Left ventricle myocardium inferior (tissue), 1 donor: ENCODE data around the gene SDK2. TPM values are rescaled to one million over a fixed set of nuclear protein-coding genes. Genes with fewer than 3 reads are reported as not detected.

Source experiments
- DNase-seq: peaks from one replicate; pipeline ENCODE4 v3.0.0-alpha.2; 2020
- H3K27ac ChIP-seq: fragments of 200-600 bp; replicated peaks from 2 replicates; pipeline ENCODE4 v1.8.0; 2021
- H3K27me3 ChIP-seq: fragments of 200-600 bp; 2 replicates; pipeline ENCODE4 v1.8.0; 2021; ENCODE audit warnings: low read depth
- H3K36me3 ChIP-seq: fragments of 200-600 bp; 2 replicates; pipeline ENCODE4 v1.8.0; 2021
- H3K4me1 ChIP-seq: fragments of 200-600 bp; 2 replicates; pipeline ENCODE4 v1.8.0; 2021
- H3K4me3 ChIP-seq: fragments of 200-600 bp; 2 replicates; pipeline ENCODE4 v1.8.0; 2021; ENCODE audit warnings: mild to moderate bottlenecking, moderate library complexity
- H3K9me3 ChIP-seq: fragments of 200-600 bp; replicated peaks from 2 replicates; pipeline ENCODE4 v1.8.0; 2021
- CTCF ChIP-seq: fragments of 200-600 bp; IDR thresholded peaks from 2 replicates; pipeline ENCODE4 v1.8.0; 2021; ENCODE audit warnings: antibody characterized with exemption, mild to moderate bottlenecking, borderline replicate concordance
- intact Hi-C: fragments of 100-400 bp; cut with micrococcal nuclease; formaldehyde crosslinking; loops from one replicate; pipeline ENCODE4 v1.11.0; 2022
- total RNA-seq: library from RNA; stranded (reverse); fragmentation: NEBNext Ultra II Directional; extraction: Animal tissue kit (Norgen Biotek cat#: 25700); gene quantifications from one replicate; pipeline ENCODE4 v1.2.1, GENCODE V29; 2021
- donor health status: DM: no; HTN: yes; CAD: no; lungs with severe emphysema.

The SDK2 gene
- total RNA-seq, 1 donor from 2014 or later, result 2.2 TPM

- H3K4me1 ChIP-seq, result no peaks in the 10 kb centered on the region
- intact Hi-C loops, result no loop called here
Measured at GRCh38 chr17:73686961-73687360, 42.7 kb upstream of the SDK2 start.

GRCh38 chr17:73686126-73686525, 41.9 kb upstream of the SDK2 start:
- no peak for TF ChIP-seq CTCF
- peaks cover 18% of the 10 kb centered on the region for H3K9me3 ChIP-seq
- H3K27ac ChIP-seq, result no peak overlapping the region
- intact Hi-C loops, result no loop called here
- H3K4me1 ChIP-seq, result no peaks in the 10 kb centered on the region
- DNase-seq, result no peak
- H3K36me3 ChIP-seq, result no peaks in the 10 kb centered on the region
- no peak overlapping the region for H3K4me3 ChIP-seq
- H3K27me3 ChIP-seq, result peaks cover 50% of the 10 kb centered on the region

More at GRCh38 chr17:73686961-73687360, 42.7 kb upstream of the SDK2 start:
- no peak overlapping the region for H3K4me3 ChIP-seq
- no peak for TF ChIP-seq CTCF
- DNase-seq, result no peak
- peaks cover 9% of the 10 kb centered on the region for H3K9me3 ChIP-seq
- no peak overlapping the region for H3K27ac ChIP-seq
- no peaks in the 10 kb centered on the region for H3K36me3 ChIP-seq
- H3K27me3 ChIP-seq, result peaks cover 55% of the 10 kb centered on the region

- Histone ChIP-seq H3K4me1 (no peaks in the 10 kb centered on the region), H3K27me3 (peaks cover 38% of the 10 kb centered on the region), H3K9me3 (peaks cover 21% of the 10 kb centered on the region), H3K4me3 (no peak overlapping the region), H3K36me3 (no peaks in the 10 kb centered on the region), H3K27ac (no peak overlapping the region)
- TF ChIP-seq CTCF, result no peak
- intact Hi-C loops, result no loop called here
- DNase-seq, result no peak
Measured at GRCh38 chr17:73684183-73684582, 39.9 kb upstream of the SDK2 start.

- no peak for TF ChIP-seq CTCF
- no peak for DNase-seq
- H3K27me3 ChIP-seq, result peaks cover 38% of the 10 kb centered on the region
- no peak overlapping the region for H3K27ac ChIP-seq
- no peaks in the 10 kb centered on the region for H3K4me1 ChIP-seq
- no peaks in the 10 kb centered on the region for H3K36me3 ChIP-seq
- no peak overlapping the region for H3K4me3 ChIP-seq
- intact Hi-C loops, result no loop called here
- peaks cover 21% of the 10 kb centered on the region for H3K9me3 ChIP-seq
Measured at GRCh38 chr17:73683771-73684170, 39.5 kb upstream of the SDK2 start.

GRCh38 chr17:73681946-73682345, 37.7 kb upstream of the SDK2 start:
- H3K4me1 ChIP-seq, result no peaks in the 10 kb centered on the region
- H3K36me3 ChIP-seq, result no peaks in the 10 kb centered on the region
- no peak for DNase-seq
- intact Hi-C loops, result no loop called here
- H3K9me3 ChIP-seq, result peaks cover 24% of the 10 kb centered on the region
- H3K4me3 ChIP-seq, result no peak overlapping the region
- H3K27me3 ChIP-seq, result peaks cover 44% of the 10 kb centered on the region
- no peak overlapping the region for H3K27ac ChIP-seq
- no peak for TF ChIP-seq CTCF

- peaks cover 28% of the 10 kb centered on the region for H3K9me3 ChIP-seq
- no peak overlapping the region for H3K27ac ChIP-seq
- peaks cover 47% of the 10 kb centered on the region for H3K27me3 ChIP-seq
- no peaks in the 10 kb centered on the region for H3K4me1 ChIP-seq
- intact Hi-C loops, result no loop called here
- no peak for TF ChIP-seq CTCF
- no peak for DNase-seq
- no peaks in the 10 kb centered on the region for H3K36me3 ChIP-seq
- no peak overlapping the region for H3K4me3 ChIP-seq
Measured at GRCh38 chr17:73679476-73679875, 35.2 kb upstream of the SDK2 start.
